Glutamatergic neuron (in vitro differentiated cells): Measurements from ENCODE around the gene ABI3. TPM values are rescaled to one million over a fixed set of nuclear protein-coding genes. Genes with fewer than 3 reads are reported as not detected.

ENCODE experiments used
- DNase-seq: peaks from one replicate; pipeline ENCODE4 v3.0.0; 2022
- H3K27ac Mint-ChIP-seq: one replicate; pipeline ENCODE4 v1.8.0; 2020; ENCODE audit warnings: mild to moderate bottlenecking, mixed read lengths, inconsistent platforms; ENCODE audit not compliant: unreplicated experiment
- H3K27me3 Mint-ChIP-seq: one replicate; pipeline ENCODE4 v1.8.0; 2020; ENCODE audit warnings: mild to moderate bottlenecking, moderate library complexity, mixed read lengths, inconsistent platforms; ENCODE audit not compliant: unreplicated experiment
- H3K36me3 Mint-ChIP-seq: one replicate; pipeline ENCODE4 v1.8.0; 2020; ENCODE audit warnings: mild to moderate bottlenecking, mixed read lengths, inconsistent platforms; ENCODE audit not compliant: unreplicated experiment
- H3K4me1 Mint-ChIP-seq: one replicate; pipeline ENCODE4 v1.8.0; 2020; ENCODE audit warnings: mild to moderate bottlenecking, low read depth, mixed read lengths, inconsistent platforms; ENCODE audit not compliant: unreplicated experiment
- H3K4me3 Mint-ChIP-seq: one replicate; pipeline ENCODE4 v1.8.0; 2020; ENCODE audit warnings: mild to moderate bottlenecking, mixed read lengths, inconsistent platforms; ENCODE audit not compliant: unreplicated experiment
- H3K9me3 Mint-ChIP-seq: one replicate; pipeline ENCODE4 v1.8.0; 2020; ENCODE audit warnings: mild to moderate bottlenecking, moderate library complexity, mixed read lengths, inconsistent platforms; ENCODE audit not compliant: unreplicated experiment
- CTCF ChIP-seq: fragments of 200-600 bp; sonication (generic); IDR thresholded peaks from one replicate; pipeline ENCODE4 v1.5.0; 2021; ENCODE audit not compliant: partially characterized antibody, unreplicated experiment
- total RNA-seq: library from RNA; stranded (reverse); fragmentation: NEBNext Ultra II Directional; extraction: Animal tissue kit (Norgen Biotek cat#: 25700); gene quantifications from one replicate; pipeline ENCODE4 v1.2.1, GENCODE V29; 2021; ENCODE audit not compliant: unreplicated experiment

The ABI3 gene
- total RNA-seq, 1 donor from 2014 or later: not detected

GRCh38 chr17:49225554-49226236, 15.2 kb downstream of the ABI3 start:
- Mint-ChIP-seq H3K27me3 (peaks cover 26% of the 10 kb centered on the region), H3K4me3 (no peak overlapping the region), H3K27ac (no peak overlapping the region), H3K9me3 (no peaks in the 10 kb centered on the region), H3K36me3 (no peaks in the 10 kb centered on the region), H3K4me1 (no peaks in the 10 kb centered on the region)
- TF ChIP-seq CTCF: no peak
- no peak for DNase-seq

GRCh38 chr17:49226771-49227435, 16.4 kb downstream of the ABI3 start:
- no peak for DNase-seq
- TF ChIP-seq CTCF: no peak
- Mint-ChIP-seq H3K4me3 (no peak overlapping the region), H3K9me3 (no peaks in the 10 kb centered on the region), H3K36me3 (no peaks in the 10 kb centered on the region), H3K27ac (no peak overlapping the region), H3K4me1 (no peaks in the 10 kb centered on the region), H3K27me3 (peaks cover 25% of the 10 kb centered on the region)

- Mint-ChIP-seq H3K9me3 (no peaks in the 10 kb centered on the region), H3K4me3 (no peak overlapping the region), H3K27me3 (peaks cover 22% of the 10 kb centered on the region), H3K36me3 (no peaks in the 10 kb centered on the region), H3K27ac (no peak overlapping the region), H3K4me1 (no peaks in the 10 kb centered on the region)
- peak; percentile 80 for TF ChIP-seq CTCF
- peak; percentile 87 for DNase-seq
Measured at GRCh38 chr17:49227436-49228261, 17.1 kb downstream of the ABI3 start.

GRCh38 chr17:49229076-49229804, 18.7 kb downstream of the ABI3 start:
- DNase-seq: no peak
- peak overlapping the region; percentile 83 for H3K4me3 Mint-ChIP-seq
- no peaks in the 10 kb centered on the region for H3K9me3 Mint-ChIP-seq
- H3K27me3 Mint-ChIP-seq: peaks cover 14% of the 10 kb centered on the region
- no peak overlapping the region for H3K27ac Mint-ChIP-seq
- no peaks in the 10 kb centered on the region for H3K4me1 Mint-ChIP-seq
- no peaks in the 10 kb centered on the region for H3K36me3 Mint-ChIP-seq
- no peak for TF ChIP-seq CTCF
